ENCODE data around the gene GALNT9. TPM values are rescaled to one million over a fixed set of nuclear protein-coding genes. Genes with fewer than 3 reads are reported as not detected.
"Not testable (repeated sequence)": the region's sequence is repeated elsewhere in the genome, so short reads cannot be mapped to it uniquely, and the experiment has no call there.

GALNT9 gene
- total and polyA plus RNA-seq, 2 experiments from 2014 or later = 0.33 to 1.4 TPM

DNA sequence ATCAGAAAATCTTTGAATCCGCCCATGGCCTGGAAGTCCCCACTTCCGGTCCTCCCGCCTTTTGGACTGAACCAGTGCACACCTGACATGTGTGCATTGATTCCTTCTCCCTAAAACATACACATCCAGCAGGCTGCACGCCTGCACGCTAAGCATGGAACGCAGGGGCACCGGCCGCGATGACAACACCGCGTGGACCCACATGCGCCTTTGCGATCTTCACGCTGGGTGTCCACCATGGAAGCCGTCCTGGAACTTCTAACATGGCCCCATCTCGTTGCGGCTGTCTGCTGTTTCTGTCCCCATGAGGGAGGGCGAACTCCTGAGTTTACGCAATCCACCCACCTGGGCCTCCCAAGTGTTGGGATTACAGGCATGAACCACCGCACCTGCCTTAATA is 73.7 kb downstream of the GALNT9 start:
- TF ChIP-seq EZH2 (IDR thresholded peaks at IDR 0.05; ENCODE audit: insufficient read depth, poor library complexity, severe bottlenecking) (no peak), EZH2phosphoT487 (IDR thresholded peaks at IDR 0.05; ENCODE audit: insufficient read depth, low read depth) (no peak)
- H3K9ac ChIP-seq = no peak overlapping the region
- no peak overlapping the region for H3K4me2 ChIP-seq (ENCODE audit: unreplicated experiment)
- H4K20me1 ChIP-seq (ENCODE audit: insufficient read depth) = no peaks in the 10 kb centered on the region
- H3K27ac ChIP-seq = no peak overlapping the region
- peaks cover 16% of the 10 kb centered on the region for H3K27me3 ChIP-seq (replicated peaks; ENCODE audit: insufficient read depth)
- no peaks in the 10 kb centered on the region for H3K79me2 ChIP-seq (ENCODE audit: insufficient read depth)
- H3K9me3 ChIP-seq (ENCODE audit: low read depth) = no peaks in the 10 kb centered on the region
- H3K9me2 ChIP-seq (ENCODE audit: insufficient read depth) = no peaks in the 10 kb centered on the region
- 78 to 80% methylated on average over 19 to 20 of the region's 20 CpGs for WGBS, 2 experiments (ENCODE audit: low coverage in 1 of 2, low lambda C conversion rate in 2 of 2, missing lambda C conversion rate in 2 of 2)
- H3K4me1 ChIP-seq (ENCODE audit: insufficient read depth) = no peaks in the 10 kb centered on the region
- H2AFZ ChIP-seq = no peak overlapping the region
- in situ Hi-C loops (cut with MboI) = no loop called here
- H3K36me3 ChIP-seq (ENCODE audit: low read depth) = no peaks in the 10 kb centered on the region
- no peak overlapping the region for H3K4me3 ChIP-seq
- H3F3A ChIP-seq (ENCODE audit: insufficient read depth) = no peaks in the 10 kb centered on the region
- no peak for DNase-seq

GRCh38 chr12:132253698-132254480 is 75.5 kb downstream of the GALNT9 start:
- no peaks in the 10 kb centered on the region for H3K9me3 ChIP-seq (ENCODE audit: low read depth)
- H3K4me1 ChIP-seq (ENCODE audit: insufficient read depth) = no peaks in the 10 kb centered on the region
- H2AFZ ChIP-seq = no peak overlapping the region
- peaks cover 16% of the 10 kb centered on the region for H3K27me3 ChIP-seq (replicated peaks; ENCODE audit: insufficient read depth)
- no peaks in the 10 kb centered on the region for H4K20me1 ChIP-seq (ENCODE audit: insufficient read depth)
- H3K9ac ChIP-seq = no peak overlapping the region
- DNase-seq = no peak
- TF ChIP-seq EZH2phosphoT487 (IDR thresholded peaks at IDR 0.05; ENCODE audit: insufficient read depth, low read depth) = no peak
- TF ChIP-seq EZH2 (IDR thresholded peaks at IDR 0.05; ENCODE audit: insufficient read depth, poor library complexity, severe bottlenecking) = no peak
- H3K4me2 ChIP-seq (ENCODE audit: unreplicated experiment) = no peak overlapping the region
- no peaks in the 10 kb centered on the region for H3K79me2 ChIP-seq (ENCODE audit: insufficient read depth)
- H3K27ac ChIP-seq = no peak overlapping the region
- no peaks in the 10 kb centered on the region for H3K36me3 ChIP-seq (ENCODE audit: low read depth)
- 0 out of 2 replicates have a peak, but pooled peaks cover 3% of the 10 kb centered on the region for H3F3A ChIP-seq (ENCODE audit: insufficient read depth)
- no peaks in the 10 kb centered on the region for H3K9me2 ChIP-seq (ENCODE audit: insufficient read depth)
- 51 to 52% methylated on average over 18 of the region's 18 CpGs for WGBS, 2 experiments (ENCODE audit: low coverage in 1 of 2, low lambda C conversion rate in 2 of 2, missing lambda C conversion rate in 2 of 2)
- H3K4me3 ChIP-seq = no peak overlapping the region
- in situ Hi-C loops (cut with MboI) = no loop called here

- H3K9ac ChIP-seq; in situ Hi-C loops (cut with MboI); H3F3A ChIP-seq (ENCODE audit: insufficient read depth); H4K20me1 ChIP-seq (ENCODE audit: insufficient read depth); H3K4me3 ChIP-seq; DNase-seq; H3K4me2 ChIP-seq (ENCODE audit: unreplicated experiment); H3K9me3 ChIP-seq (ENCODE audit: low read depth); H3K9me2 ChIP-seq (ENCODE audit: insufficient read depth); H3K36me3 ChIP-seq (ENCODE audit: low read depth); H2AFZ ChIP-seq; H3K4me1 ChIP-seq (ENCODE audit: insufficient read depth); H3K27ac ChIP-seq; H3K79me2 ChIP-seq (ENCODE audit: insufficient read depth): not testable (repeated sequence)
- peaks cover 16% of the 10 kb centered on the region for H3K27me3 ChIP-seq (replicated peaks; ENCODE audit: insufficient read depth)
- WGBS, 2 experiments (ENCODE audit: low coverage in 1 of 2, low lambda C conversion rate in 2 of 2, missing lambda C conversion rate in 2 of 2) = 57 to 64% methylated on average over 5 of the region's 5 CpGs
These were observed 76.4 kb downstream of the GALNT9 start for GRCh38 chr12:132252981-132253380.

DNA sequence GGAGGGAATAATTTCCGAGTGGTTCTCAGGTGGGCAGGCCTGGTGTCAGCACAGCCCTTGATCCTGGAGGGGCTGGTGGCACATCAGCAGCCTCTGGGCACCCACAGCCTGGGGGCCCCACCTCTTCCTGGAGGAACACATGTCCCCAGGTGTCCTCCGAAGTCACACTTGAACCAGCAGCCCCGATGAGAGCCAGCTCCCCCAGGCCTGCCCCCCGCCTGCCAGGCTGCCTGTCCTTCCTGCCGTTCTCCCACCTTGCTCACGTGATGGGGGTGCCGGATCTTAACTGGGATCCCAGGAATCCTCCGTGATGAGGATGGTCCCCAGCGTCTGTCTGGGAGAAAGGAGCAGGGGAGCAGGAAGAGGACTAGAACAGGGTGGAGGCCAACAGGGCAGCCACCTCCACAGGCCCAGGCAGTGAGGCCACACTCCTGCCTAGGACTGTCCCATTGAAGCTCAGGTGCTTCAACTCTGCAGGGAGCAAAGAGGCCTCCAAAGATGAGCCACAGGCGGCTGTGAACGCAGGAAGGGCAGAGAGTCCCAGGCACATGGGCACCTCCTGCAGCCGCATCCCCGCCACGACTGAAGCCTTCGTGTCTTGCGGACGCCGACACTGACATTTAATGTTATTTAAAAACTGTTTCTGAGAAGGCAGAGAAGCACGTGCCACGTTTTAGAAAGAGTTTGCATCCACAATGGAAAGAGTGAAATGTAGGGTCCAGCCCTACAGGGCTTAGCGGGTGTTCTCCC is 77.5 kb downstream of the GALNT9 start:
- 66 to 70% methylated on average over 20 to 21 of the region's 21 CpGs for WGBS, 2 experiments (ENCODE audit: low coverage in 1 of 2, low lambda C conversion rate in 2 of 2, missing lambda C conversion rate in 2 of 2)
- in situ Hi-C loops (cut with MboI) = no loop called here
- Histone ChIP-seq H3F3A (ENCODE audit: insufficient read depth) (0 out of 2 replicates have a peak, but pooled peaks cover 6% of the 10 kb centered on the region), H3K36me3 (ENCODE audit: low read depth) (no peaks in the 10 kb centered on the region), H3K9me3 (ENCODE audit: low read depth) (no peaks in the 10 kb centered on the region), H4K20me1 (ENCODE audit: insufficient read depth) (no peaks in the 10 kb centered on the region), H3K27ac (no peak overlapping the region), H3K4me1 (ENCODE audit: insufficient read depth) (no peaks in the 10 kb centered on the region), H3K9me2 (ENCODE audit: insufficient read depth) (no peaks in the 10 kb centered on the region), H3K9ac (no peak overlapping the region), H2AFZ (no peak overlapping the region), H3K27me3 (replicated peaks; ENCODE audit: insufficient read depth) (peaks cover 16% of the 10 kb centered on the region), H3K4me2 (ENCODE audit: unreplicated experiment) (no peak overlapping the region), H3K4me3 (no peak overlapping the region), H3K79me2 (ENCODE audit: insufficient read depth) (no peaks in the 10 kb centered on the region)
- TF ChIP-seq EZH2 (IDR thresholded peaks at IDR 0.05; ENCODE audit: insufficient read depth, poor library complexity, severe bottlenecking) (no peak), EZH2phosphoT487 (IDR thresholded peaks at IDR 0.05; ENCODE audit: insufficient read depth, low read depth) (no peak)
- DNase-seq = no peak
